ENCODE results near the gene NEURL4. TPM values are rescaled to one million over a fixed set of nuclear protein-coding genes. Genes with fewer than 3 reads are reported as not detected.

NEURL4 gene
- total and polyA plus RNA-seq, 5 donors from 2014 or later = 0.27 to 39.5 (median 1.1) TPM

DNA sequence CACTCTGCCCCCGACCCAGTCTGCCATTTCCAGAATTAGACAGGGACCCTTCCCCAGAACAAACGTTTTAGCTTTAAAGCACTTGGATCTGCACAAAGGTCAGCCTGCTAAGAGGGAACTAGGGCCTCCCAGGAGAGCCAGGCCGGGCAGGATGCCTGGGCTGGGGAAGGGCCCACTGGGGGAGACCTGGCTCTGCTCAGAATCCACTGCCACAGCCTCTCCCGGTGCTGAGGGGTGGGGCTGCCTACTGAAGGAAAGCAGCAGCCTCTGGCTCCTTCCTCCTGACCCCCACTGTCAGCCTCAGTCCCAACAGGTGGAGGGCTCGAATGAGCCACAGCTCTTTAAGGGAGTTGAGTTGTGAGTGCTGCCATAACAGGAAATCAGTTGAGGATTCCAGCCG is 36.4 kb downstream of the NEURL4 start:
- Histone ChIP-seq H3K27me3 (ENCODE audit: control insufficient read depth, insufficient read depth, low read length) (peaks cover 10% of the 10 kb centered on the region), H3K27ac (ENCODE audit: insufficient read depth, low read length, poor library complexity, severe bottlenecking) (no peak overlapping the region), H3K9me3 (ENCODE audit: control insufficient read depth in 2 of 2, low read length in 2 of 2) (no peaks in the 10 kb centered on the region), H3K4me1 (ENCODE audit: control insufficient read depth, insufficient read depth, low read length, poor library complexity, severe bottlenecking) (peaks cover 31% of the 10 kb centered on the region), H3K36me3 (ENCODE audit: control insufficient read depth, insufficient read depth, low read length) (no peaks in the 10 kb centered on the region), H3K4me3 (ENCODE audit: low read depth, low read length) (no peak overlapping the region)
- no peak for DNase-seq
- Mint-ChIP-seq H3K27me3 (peaks cover 50% of the 10 kb centered on the region), H3K9me3 (no peaks in the 10 kb centered on the region), H3K4me3 (peak overlapping the region in 2 of 4 donors; percentile 38 to 57), H3K27ac (no peak overlapping the region), H3K4me1 (peaks cover 4 to 27% (median 9%) of the 10 kb centered on the region in 4 donors), H3K36me3 (peaks cover 3% of the 10 kb centered on the region)
- ATAC-seq (ENCODE audit: low read depth in 2 of 2) = no peak

DNA sequence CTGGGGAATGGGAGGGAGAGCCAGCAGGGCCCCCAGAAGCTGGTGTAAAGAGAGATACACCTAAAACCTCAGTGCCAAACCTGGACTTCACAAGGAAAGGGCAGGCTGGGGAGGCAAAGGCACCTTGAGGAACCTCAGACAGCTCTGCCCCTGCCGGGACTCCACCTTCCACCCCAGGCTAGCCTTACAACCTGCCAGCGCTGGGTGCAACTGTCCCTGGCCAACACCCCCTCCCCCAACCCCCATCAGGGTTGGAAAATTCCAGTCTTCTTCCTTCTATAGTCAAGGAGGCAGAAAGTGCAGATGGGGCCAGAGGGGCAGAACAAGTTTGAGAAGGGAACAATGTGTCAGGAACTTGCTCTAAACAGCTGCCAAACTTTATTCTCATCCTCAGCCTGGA is 36.9 kb downstream of the NEURL4 start:
- no peaks in the 10 kb centered on the region for H3K9me3 Mint-ChIP-seq
- Histone ChIP-seq H3K27ac (ENCODE audit: insufficient read depth, low read length, poor library complexity, severe bottlenecking) (no peak overlapping the region), H3K27me3 (ENCODE audit: control insufficient read depth, insufficient read depth, low read length) (peaks cover 10% of the 10 kb centered on the region), H3K4me1 (ENCODE audit: control insufficient read depth, insufficient read depth, low read length, poor library complexity, severe bottlenecking) (peaks cover 31% of the 10 kb centered on the region), H3K36me3 (ENCODE audit: control insufficient read depth, insufficient read depth, low read length) (no peaks in the 10 kb centered on the region), H3K9me3 (ENCODE audit: control insufficient read depth in 2 of 2, low read length in 2 of 2) (no peaks in the 10 kb centered on the region), H3K4me3 (ENCODE audit: low read depth, low read length) (no peak overlapping the region)
- H3K27ac Mint-ChIP-seq = no peak overlapping the region
- peaks cover 3% of the 10 kb centered on the region for H3K36me3 Mint-ChIP-seq
- DNase-seq = no peak
- H3K4me1 Mint-ChIP-seq = peaks cover 4 to 27% (median 9%) of the 10 kb centered on the region in 4 donors
- H3K4me3 Mint-ChIP-seq = peak overlapping the region in 2 of 4 donors; percentile 15 to 32
- H3K27me3 Mint-ChIP-seq = peaks cover 55% of the 10 kb centered on the region
- no peak for ATAC-seq (ENCODE audit: low read depth in 2 of 2)

DNA sequence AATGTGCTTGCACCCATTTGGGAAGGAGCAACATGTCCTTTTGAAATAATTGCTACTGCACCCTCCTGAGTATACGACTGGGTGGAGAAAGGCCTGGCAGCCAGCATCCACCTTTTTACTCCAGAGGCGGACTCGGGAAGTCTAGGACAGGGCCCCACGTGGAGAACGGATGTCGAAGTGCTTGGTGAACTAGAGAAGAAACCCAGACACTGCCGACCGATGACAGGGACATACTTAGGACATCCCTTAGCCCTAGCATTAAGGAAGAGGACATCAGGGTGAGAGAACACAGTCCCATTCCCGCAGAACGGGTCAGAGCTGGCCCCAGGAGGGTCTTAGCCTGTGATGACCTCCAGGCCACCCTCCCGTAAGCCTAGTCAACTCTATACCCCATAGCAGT is 38.5 kb downstream of the NEURL4 start:
- H3K27me3 Mint-ChIP-seq = peaks cover 52% of the 10 kb centered on the region
- no peak overlapping the region for H3K4me3 ChIP-seq (ENCODE audit: low read depth, low read length)
- peaks cover 21% of the 10 kb centered on the region for H3K4me1 ChIP-seq (ENCODE audit: control insufficient read depth, insufficient read depth, low read length, poor library complexity, severe bottlenecking)
- no peak overlapping the region for H3K4me3 Mint-ChIP-seq
- peaks cover 11% of the 10 kb centered on the region for H3K27me3 ChIP-seq (ENCODE audit: control insufficient read depth, insufficient read depth, low read length)
- no peaks in the 10 kb centered on the region for H3K9me3 ChIP-seq (ENCODE audit: control insufficient read depth in 2 of 2, low read length in 2 of 2)
- no peak overlapping the region for H3K27ac Mint-ChIP-seq
- no peak overlapping the region for H3K27ac ChIP-seq (ENCODE audit: insufficient read depth, low read length, poor library complexity, severe bottlenecking)
- H3K36me3 Mint-ChIP-seq = peaks cover 3% of the 10 kb centered on the region
- H3K9me3 Mint-ChIP-seq = peaks cover 0 to 1% (median 0%) of the 10 kb centered on the region in 7 donors
- H3K36me3 ChIP-seq (ENCODE audit: control insufficient read depth, insufficient read depth, low read length) = no peaks in the 10 kb centered on the region
- ATAC-seq (ENCODE audit: low read depth in 2 of 2) = no peak
- H3K4me1 Mint-ChIP-seq = peaks cover 4 to 18% (median 6%) of the 10 kb centered on the region in 4 donors
- no peak for DNase-seq

DNA sequence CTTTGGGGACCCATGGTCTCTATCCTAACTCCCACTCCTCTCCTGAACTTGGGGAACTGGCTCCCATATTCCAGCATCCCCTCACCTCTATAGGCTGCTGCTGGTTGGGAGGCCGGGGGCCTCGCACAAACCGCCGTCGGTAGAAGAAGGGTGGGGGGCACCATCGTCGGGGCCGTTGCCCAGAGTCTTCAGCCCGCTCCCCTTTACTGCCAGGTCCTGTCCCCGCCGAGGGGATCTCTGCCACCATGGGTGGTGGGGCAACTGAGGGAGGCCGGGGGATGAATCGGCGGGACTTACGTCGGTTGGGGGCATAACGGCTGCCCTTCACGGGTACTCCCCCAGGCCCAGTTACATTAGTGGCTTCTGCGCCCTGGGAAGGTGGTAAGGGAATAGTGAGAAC is 39.0 kb downstream of the NEURL4 start:
- Mint-ChIP-seq H3K4me3 (no peak overlapping the region), H3K4me1 (peaks cover 1 to 13% (median 5%) of the 10 kb centered on the region in 4 donors), H3K27me3 (peaks cover 46% of the 10 kb centered on the region), H3K9me3 (peaks cover 0 to 1% (median 0%) of the 10 kb centered on the region in 7 donors), H3K27ac (no peak overlapping the region), H3K36me3 (peaks cover 3% of the 10 kb centered on the region)
- DNase-seq (no peak), ATAC-seq (ENCODE audit: low read depth in 2 of 2) (no peak)
- Histone ChIP-seq H3K36me3 (ENCODE audit: control insufficient read depth, insufficient read depth, low read length) (no peaks in the 10 kb centered on the region), H3K4me1 (ENCODE audit: control insufficient read depth, insufficient read depth, low read length, poor library complexity, severe bottlenecking) (peaks cover 16% of the 10 kb centered on the region), H3K9me3 (ENCODE audit: control insufficient read depth in 2 of 2, low read length in 2 of 2) (no peaks in the 10 kb centered on the region), H3K4me3 (ENCODE audit: low read depth, low read length) (no peak overlapping the region), H3K27me3 (ENCODE audit: control insufficient read depth, insufficient read depth, low read length) (peaks cover 11% of the 10 kb centered on the region), H3K27ac (ENCODE audit: insufficient read depth, low read length, poor library complexity, severe bottlenecking) (no peak overlapping the region)

DNA sequence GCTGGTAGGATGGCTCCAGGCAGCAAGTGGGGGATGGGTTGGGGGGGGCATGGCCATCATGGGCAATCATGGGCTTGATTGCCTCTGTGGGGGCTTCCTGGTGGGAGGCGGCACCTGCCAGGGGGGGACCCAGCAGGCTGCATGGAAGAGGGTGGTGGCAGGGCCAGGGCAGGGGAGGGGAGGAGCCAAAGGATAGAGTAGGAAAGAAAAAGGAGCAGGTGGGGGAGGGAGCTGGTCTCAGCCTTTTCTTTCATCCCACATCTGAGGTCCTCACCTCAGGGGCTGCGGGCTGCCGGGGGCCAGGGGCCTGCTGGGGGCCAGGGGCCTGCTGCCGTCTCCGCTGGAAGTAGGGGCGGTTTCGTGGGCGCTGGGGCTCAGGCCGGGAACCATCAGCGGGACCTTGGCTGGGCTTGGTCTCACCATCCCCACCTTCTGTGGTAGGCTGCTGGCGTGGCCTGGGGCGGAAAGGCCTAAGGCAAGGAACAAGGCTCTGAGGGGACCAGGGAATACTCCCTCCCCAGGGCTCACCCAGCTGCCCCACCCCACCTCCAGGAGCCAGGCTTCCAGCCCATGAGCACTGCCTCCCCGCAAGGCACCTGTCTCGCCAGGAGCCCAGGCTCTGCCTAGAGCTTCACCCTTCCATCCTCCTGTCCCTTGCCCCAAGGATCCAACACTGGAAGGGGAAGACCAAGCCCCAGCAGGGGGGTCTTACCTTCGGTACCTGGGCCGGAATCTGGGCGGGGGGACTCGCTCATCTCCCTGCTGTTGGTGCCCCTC is 39.7 kb downstream of the NEURL4 start:
- Mint-ChIP-seq H3K4me3 (no peak overlapping the region), H3K4me1 (peaks cover 0 to 9% (median 5%) of the 10 kb centered on the region in 4 donors), H3K9me3 (peaks cover 0 to 1% (median 0%) of the 10 kb centered on the region in 7 donors), H3K27ac (no peak overlapping the region), H3K36me3 (peaks cover 3% of the 10 kb centered on the region), H3K27me3 (peaks cover 46% of the 10 kb centered on the region)
- Histone ChIP-seq H3K9me3 (ENCODE audit: control insufficient read depth in 2 of 2, low read length in 2 of 2) (no peaks in the 10 kb centered on the region), H3K36me3 (ENCODE audit: control insufficient read depth, insufficient read depth, low read length) (no peaks in the 10 kb centered on the region), H3K4me3 (ENCODE audit: low read depth, low read length) (no peak overlapping the region), H3K4me1 (ENCODE audit: control insufficient read depth, insufficient read depth, low read length, poor library complexity, severe bottlenecking) (peaks cover 9% of the 10 kb centered on the region), H3K27ac (ENCODE audit: insufficient read depth, low read length, poor library complexity, severe bottlenecking) (no peak overlapping the region), H3K27me3 (ENCODE audit: control insufficient read depth, insufficient read depth, low read length) (peaks cover 11% of the 10 kb centered on the region)
- DNase-seq = no peak
- ATAC-seq (ENCODE audit: low read depth in 2 of 2) = no peak

DNA sequence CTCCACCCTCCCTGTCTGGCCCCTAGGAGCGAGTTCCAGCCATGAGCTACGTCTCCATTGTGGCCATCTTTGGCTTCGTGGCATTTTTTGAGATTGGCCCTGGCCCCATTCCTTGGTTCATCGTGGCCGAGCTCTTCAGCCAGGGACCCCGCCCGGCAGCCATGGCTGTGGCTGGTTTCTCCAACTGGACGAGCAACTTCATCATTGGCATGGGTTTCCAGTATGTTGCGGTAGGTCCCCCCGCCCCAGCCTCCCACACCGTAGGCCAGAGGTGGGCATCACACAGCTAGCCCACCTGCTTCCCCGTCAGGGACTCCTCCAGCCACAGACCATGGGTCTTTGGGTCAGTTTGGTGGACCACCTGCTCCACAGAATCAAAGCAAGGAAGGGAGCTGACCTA is 43.5 kb downstream of the NEURL4 start:
- peaks cover 2% of the 10 kb centered on the region for H3K27me3 ChIP-seq (ENCODE audit: control insufficient read depth, insufficient read depth, low read length)
- Mint-ChIP-seq H3K9me3 (peaks cover 0 to 1% (median 0%) of the 10 kb centered on the region in 7 donors), H3K4me1 (peaks cover 0 to 24% (median 7%) of the 10 kb centered on the region in 4 donors), H3K36me3 (no peaks in the 10 kb centered on the region), H3K4me3 (no peak overlapping the region), H3K27me3 (peaks cover 56% of the 10 kb centered on the region), H3K27ac (no peak overlapping the region)
- no peaks in the 10 kb centered on the region for H3K9me3 ChIP-seq (ENCODE audit: control insufficient read depth in 2 of 2, low read length in 2 of 2)
- no peak overlapping the region for H3K4me3 ChIP-seq (ENCODE audit: low read depth, low read length)
- no peak for DNase-seq
- no peaks in the 10 kb centered on the region for H3K36me3 ChIP-seq (ENCODE audit: control insufficient read depth, insufficient read depth, low read length)
- H3K4me1 ChIP-seq (ENCODE audit: control insufficient read depth, insufficient read depth, low read length, poor library complexity, severe bottlenecking) = peaks cover 19% of the 10 kb centered on the region
- no peak for ATAC-seq (ENCODE audit: low read depth in 2 of 2)
- no peak overlapping the region for H3K27ac ChIP-seq (ENCODE audit: insufficient read depth, low read length, poor library complexity, severe bottlenecking)

DNA sequence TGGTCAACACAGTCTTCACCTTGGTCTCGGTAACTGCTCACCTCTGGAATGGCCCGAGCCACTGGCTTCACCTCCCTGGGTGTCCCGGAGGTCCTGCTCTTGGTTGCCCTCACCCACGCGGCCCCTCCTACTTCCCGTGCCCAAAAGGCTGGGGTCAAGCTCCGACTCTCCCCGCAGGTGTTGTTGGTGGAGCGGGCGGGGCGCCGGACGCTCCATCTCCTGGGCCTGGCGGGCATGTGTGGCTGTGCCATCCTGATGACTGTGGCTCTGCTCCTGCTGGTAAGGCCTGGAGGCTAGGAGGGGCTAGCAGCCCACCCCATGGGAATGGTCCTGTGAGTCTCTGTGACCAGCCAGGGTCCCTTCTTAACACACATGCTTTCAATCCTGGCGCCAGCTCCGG is 44.2 kb downstream of the NEURL4 start:
- DNase-seq (no peak), ATAC-seq (ENCODE audit: low read depth in 2 of 2) (no peak)
- H3K9me3 ChIP-seq (ENCODE audit: control insufficient read depth in 2 of 2, low read length in 2 of 2) = no peaks in the 10 kb centered on the region
- Mint-ChIP-seq H3K27me3 (peaks cover 63% of the 10 kb centered on the region), H3K4me1 (peaks cover 0 to 30% (median 11%) of the 10 kb centered on the region in 4 donors), H3K4me3 (no peak overlapping the region), H3K27ac (no peak overlapping the region), H3K36me3 (no peaks in the 10 kb centered on the region), H3K9me3 (peaks cover 0 to 1% (median 0%) of the 10 kb centered on the region in 7 donors)
- H3K4me1 ChIP-seq (ENCODE audit: control insufficient read depth, insufficient read depth, low read length, poor library complexity, severe bottlenecking) = peaks cover 21% of the 10 kb centered on the region
- no peak overlapping the region for H3K27ac ChIP-seq (ENCODE audit: insufficient read depth, low read length, poor library complexity, severe bottlenecking)
- no peak overlapping the region for H3K4me3 ChIP-seq (ENCODE audit: low read depth, low read length)
- peaks cover 2% of the 10 kb centered on the region for H3K27me3 ChIP-seq (ENCODE audit: control insufficient read depth, insufficient read depth, low read length)
- no peaks in the 10 kb centered on the region for H3K36me3 ChIP-seq (ENCODE audit: control insufficient read depth, insufficient read depth, low read length)
